K562 (cell line): ENCODE results near the gene TPRG1L. TPM values are rescaled to one million over a fixed set of nuclear protein-coding genes. Genes with fewer than 3 reads are reported as not detected.
A peak's percentile ranks its signal among the peaks of the same experiment; 100 is the strongest.

Experiments used
- ARID2 ChIP-seq: fragments of 450-650 bp; IDR thresholded peaks from 2 replicates; pipeline ENCODE4 v1.6.1; 2017; ENCODE audit warnings: antibody characterized with exemption, mild to moderate bottlenecking
- ATF7 ChIP-seq: fragments of 450-650 bp; IDR thresholded peaks from 2 replicates; pipeline ENCODE4 v1.7.1; 2014; ENCODE audit warnings: mild to moderate bottlenecking, moderate library complexity
- E2F1 ChIP-seq: sonication (generic); formaldehyde crosslinking; IDR thresholded peaks from 2 replicates; pipeline ENCODE4 v1.8.1; 2023; ENCODE audit warnings: mild to moderate bottlenecking, missing genetic modification reagents, moderate library complexity
- ELF2 ChIP-seq: fragments of 250-450 bp; sonication (Bioruptor Pico); IDR thresholded peaks from 2 replicates; pipeline ENCODE4 v1.5.0; 2021; ENCODE audit warnings: mild to moderate bottlenecking
- KLF10 ChIP-seq: fragments of 250-450 bp; sonication (Bioruptor Pico); IDR thresholded peaks from 2 replicates; pipeline ENCODE4 v1.6.1; 2021; ENCODE audit warnings: matching md5 sums
- KLF13 ChIP-seq: fragments of 450-650 bp; IDR thresholded peaks from 2 replicates; pipeline ENCODE4 v1.6.1; 2016; ENCODE audit warnings: missing genetic modification characterization, low read depth, mild to moderate bottlenecking, missing compliant biosample characterization, moderate library complexity, borderline replicate concordance
- MCM2 ChIP-seq: fragments of 450-650 bp; IDR thresholded peaks from 2 replicates; pipeline ENCODE4 v1.6.1; 2017; ENCODE audit warnings: low read depth, mild to moderate bottlenecking
- NFATC3 ChIP-seq: fragments of 450-650 bp; IDR thresholded peaks from 2 replicates; pipeline ENCODE4 v1.6.1; 2017; ENCODE audit warnings: mild to moderate bottlenecking
- POLR2B ChIP-seq: fragments of 450-650 bp; IDR thresholded peaks from 2 replicates; pipeline ENCODE4 v1.6.1; 2018; ENCODE audit warnings: low read depth; ENCODE audit not compliant: partially characterized antibody
- POLR2G ChIP-seq: fragments of 200-400 bp; formaldehyde crosslinking; IDR thresholded peaks from 2 replicates; pipeline ENCODE4 v1.6.1; 2017; ENCODE audit warnings: low read depth, mild to moderate bottlenecking, antibody characterized with exemption, low read length, moderate library complexity
- RAD21 ChIP-seq, 2 experiments: fragments of 250-450 bp in 1 of 2; fragments of 450-650 bp in 1 of 2; sonication (Bioruptor Pico) in 1 of 2; formaldehyde crosslinking in 1 of 2; IDR thresholded peaks in 1 of 2; conservative IDR thresholded peaks in 1 of 2; 2 replicates each; pipeline versions ENCODE4 v1.4.0 to v1.8.0; 2020 to 2022; ENCODE audit warnings: mild to moderate bottlenecking in 2 of 2, moderate library complexity in 1 of 2
- RB1 ChIP-seq: fragments of 450-650 bp; IDR thresholded peaks from 2 replicates; pipeline ENCODE4 v1.6.1; 2017; ENCODE audit warnings: low read depth, mild to moderate bottlenecking
- RBM17 ChIP-seq: fragments of 200-400 bp; formaldehyde crosslinking; IDR thresholded peaks from 2 replicates; pipeline ENCODE4 v1.6.1; 2017; ENCODE audit warnings: low read depth, mild to moderate bottlenecking, low read length, borderline replicate concordance
- REST ChIP-seq, 2 experiments: fragments of 450-650 bp; formaldehyde crosslinking in 1 of 2; IDR thresholded peaks; 2 replicates each; pipeline versions ENCODE4 v1.4.0 to v1.6.1; 2014 to 2020; ENCODE audit warnings: mild to moderate bottlenecking in 2 of 2, borderline replicate concordance in 1 of 2, low read depth in 1 of 2
- ZNF668 ChIP-seq: fragments of 250-450 bp; sonication (Bioruptor Pico); IDR thresholded peaks from 2 replicates; pipeline ENCODE4 v1.8.0; 2022; ENCODE audit warnings: mild to moderate bottlenecking, inconsistent platforms
- polyA plus RNA-seq, 8 experiments: library from polyadenylated mRNA; depleted of rRNA in 4 of 8; stranded (reverse) in 5 of 8; unstranded in 3 of 8; fragments of >200 nt; fragmentation: Nextera tagmentation in 2 of 8; fragmentation: Illumina TruSeq in 1 of 8; extraction: Ambion mirVana in 2 of 8; extraction: Trizol in 1 of 8; gene quantifications; 2 replicates each; pipeline versions ENCODE4 v1.2.1 to v1.2.3, GENCODE V29; 2011 to 2014; ENCODE audit warnings: inconsistent platforms in 1 of 8, missing spikeins in 1 of 8
- total RNA-seq, 7 experiments: library from RNA; depleted of rRNA in 6 of 7; stranded (reverse); fragments of >200 nt in 6 of 7; fragmentation: Illumina TruSeq in 2 of 7; extraction: Trizol in 2 of 7; gene quantifications; 2 replicates each; pipeline versions ENCODE4 v1.2.1 to v1.2.3, GENCODE V29; 2011 to 2021; ENCODE audit warnings: low replicate concordance in 1 of 7
- TF ChIP-seq, protein P1 (sequence below): fragments of 250-450 bp; sonication (Bioruptor Pico); IDR thresholded peaks from 2 replicates; pipeline ENCODE4 v1.4.0; 2020; ENCODE audit warnings: mild to moderate bottlenecking

The TPRG1L gene
- total and polyA plus RNA-seq, 9 of the 15 experiments (the other 6 are each of a cell fraction or from before 2014, with no cell fraction given) = 1.6 to 11.0 (median 6.2) TPM

DNA sequence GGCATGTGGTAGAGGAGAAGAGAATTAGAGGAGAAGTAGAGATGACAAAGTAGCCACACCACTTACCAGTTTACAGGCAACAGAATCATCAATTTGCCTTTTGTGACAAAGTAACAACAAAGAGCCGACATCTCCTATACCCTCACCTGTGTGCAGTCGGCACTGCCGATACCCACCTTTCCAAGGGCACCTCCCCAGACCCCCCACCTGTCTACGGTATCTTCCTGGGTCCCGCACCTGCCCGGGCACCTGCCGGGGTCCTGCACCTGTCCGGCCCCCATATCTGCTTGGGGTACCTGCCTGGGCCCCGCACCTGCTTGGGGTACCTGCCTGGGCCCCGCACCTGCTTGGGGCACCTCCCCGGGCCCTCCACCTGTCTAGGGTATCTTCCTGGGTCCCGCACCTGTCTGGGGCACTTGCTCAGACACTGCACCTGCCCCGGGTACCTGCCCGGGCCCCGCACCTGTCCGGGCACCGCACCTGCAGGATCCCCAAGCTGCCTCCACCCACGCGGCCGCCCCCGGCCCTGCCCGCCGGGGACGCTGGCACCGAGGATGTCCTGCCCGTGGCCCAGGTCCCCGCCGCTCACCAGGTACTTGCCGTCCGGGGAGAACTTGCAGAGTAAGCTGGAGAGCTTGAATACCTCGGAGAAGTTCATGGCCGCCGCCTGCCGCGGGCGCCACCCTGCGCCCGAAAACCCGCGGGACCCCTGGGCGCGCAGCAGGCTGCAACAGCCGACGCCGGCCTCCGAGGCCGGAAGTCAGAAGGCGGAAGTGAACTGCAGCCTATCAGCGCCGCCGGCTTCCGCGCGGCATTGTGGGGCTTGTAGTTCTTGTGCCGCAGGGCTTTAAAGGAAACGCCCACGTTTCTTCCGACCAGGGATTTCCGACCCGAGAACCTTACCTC lies 24.8 kb downstream of the TPRG1L start, which contains the start of gene WRAP73 (continued):
- TF ChIP-seq ZNF668 (CRISPR knock-in tag) (no peak), RBM17 (no peak), ARID2 (no peak), POLR2G (peak; percentile 96), RB1 (peak; percentile 58; the same call in 1 of the 2 replicates), NFATC3 (no peak), POLR2B (peak; percentile 76), KLF10 (CRISPR knock-in tag) (no peak), RAD21 (CRISPR knock-in tag; conservative IDR thresholded peaks at IDR 0.05 in 1 of 2, IDR thresholded peaks at IDR 0.05 in 1 of 2) (peak in 1 of 2 experiments; percentile 36; a peak in 2 of 4 replicates), REST (IDR thresholded peaks at IDR 0.05; ENCODE audit: borderline replicate concordance) (no peak), REST (CRISPR knock-in tag; IDR thresholded peaks at IDR 0.05; ENCODE audit: low read depth) (0 out of 2 replicates have a peak, but pooled peaks have one; percentile 16), MCM2 (no peak), ATF7 (peak; percentile 65; the same call in 1 of the 2 replicates), E2F1 (peak; percentile 82), KLF13 (peak; percentile 97), ELF2 (peak; percentile 82; the same call in 1 of the 2 replicates)
- TF ChIP-seq, protein P1, sequence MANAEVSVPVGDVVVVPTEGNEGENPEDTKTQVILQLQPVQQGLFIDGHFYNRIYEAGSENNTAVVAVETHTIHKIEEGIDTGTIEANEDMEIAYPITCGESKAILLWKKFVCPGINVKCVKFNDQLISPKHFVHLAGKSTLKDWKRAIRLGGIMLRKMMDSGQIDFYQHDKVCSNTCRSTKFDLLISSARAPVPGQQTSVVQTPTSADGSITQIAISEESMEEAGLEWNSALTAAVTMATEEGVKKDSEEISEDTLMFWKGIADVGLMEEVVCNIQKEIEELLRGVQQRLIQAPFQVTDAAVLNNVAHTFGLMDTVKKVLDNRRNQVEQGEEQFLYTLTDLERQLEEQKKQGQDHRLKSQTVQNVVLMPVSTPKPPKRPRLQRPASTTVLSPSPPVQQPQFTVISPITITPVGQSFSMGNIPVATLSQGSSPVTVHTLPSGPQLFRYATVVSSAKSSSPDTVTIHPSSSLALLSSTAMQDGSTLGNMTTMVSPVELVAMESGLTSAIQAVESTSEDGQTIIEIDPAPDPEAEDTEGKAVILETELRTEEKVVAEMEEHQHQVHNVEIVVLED (CRISPR knock-in tag) = 0 out of 2 replicates have a peak, but pooled peaks have one; percentile 29
